Endothelial cell of umbilical vein (primary cell): ENCODE results near the gene PDCD11. TPM values are rescaled to one million over a fixed set of nuclear protein-coding genes. Genes with fewer than 3 reads are reported as not detected.

ENCODE experiments used
- BruUV-seq: library from RNA; stranded (reverse); fragments of 400-500 nt; replicated peaks from 2 replicates; lab custom pipeline; 2021; lab: Mats Ljungman, UMichigan
- CTCF ChIA-PET: fragments of 300-600, 350-600 bp; sonication (Branson Sonifier 250); formaldehyde crosslinking; loops from one replicate; lab custom pipeline; 2021; ENCODE audit warnings: antibody characterized with exemption, inconsistent platforms; lab: Charles Lee
- POLR2A ChIA-PET: fragments of 300-600, 350-600 bp; sonication (Branson Sonifier 250); formaldehyde crosslinking; loops from one replicate; lab custom pipeline; 2021; ENCODE audit warnings: antibody characterized with exemption, inconsistent platforms; lab: Charles Lee
- DNase-seq: peaks from one replicate; pipeline ENCODE4 v3.0.0-alpha.2; 2011; ENCODE audit warnings: low read depth, low spot score
- FAIRE-seq: peaks from 2 replicates; lab custom pipeline; 2011; peaks lifted over from hg19 to GRCh38; lab: Jason Lieb, UNC
- H2AFZ ChIP-seq: 2 replicates; pipeline ENCODE4 v1.6.0; 2012; ENCODE audit warnings: low read depth, low read length, control low read depth, inconsistent platforms
- H3K27ac ChIP-seq: 2 replicates; pipeline ENCODE4 v1.5.1; 2011; ENCODE audit warnings: low read depth, mild to moderate bottlenecking, control low read depth, low read length, moderate library complexity; ENCODE audit not compliant: insufficient read depth
- H3K27me3 ChIP-seq, 2 experiments: 2 replicates each; pipeline versions ENCODE4 v1.6.0 to v1.6.1; 2011; ENCODE audit warnings: low read length in 2 of 2, mixed read lengths in 1 of 2; ENCODE audit not compliant: control insufficient read depth in 2 of 2, insufficient read depth in 2 of 2
- H3K36me3 ChIP-seq, 2 experiments: 2 replicates in 1 of 2; 3 replicates in 1 of 2; pipeline ENCODE4 v1.5.1; 2011; ENCODE audit warnings: low read length in 2 of 2, mild to moderate bottlenecking in 1 of 2, moderate library complexity in 1 of 2; ENCODE audit not compliant: control insufficient read depth in 2 of 2, insufficient read depth in 2 of 2; ENCODE audit errors: extremely low read depth in 1 of 2
- H3K4me1 ChIP-seq: 3 replicates; pipeline ENCODE4 v1.5.1; 2011; ENCODE audit warnings: mild to moderate bottlenecking, low read length; ENCODE audit not compliant: control insufficient read depth, insufficient read depth; ENCODE audit errors: extremely low read depth
- H3K4me2 ChIP-seq: 2 replicates; pipeline ENCODE4 v1.6.1; 2011; ENCODE audit warnings: low read length, control low read depth, mixed read lengths; ENCODE audit not compliant: insufficient read depth
- H3K4me3 ChIP-seq, 3 experiments: fragments of 200-600 bp in 1 of 3; sonication (generic), shearing (Covaris generic) in 1 of 3; replicated peaks in 1 of 3; 2 replicates each; pipeline ENCODE4 v1.5.1; 2011 to 2016; ENCODE audit warnings: control low read depth in 3 of 3, low read length in 3 of 3, mild to moderate bottlenecking in 2 of 3, inconsistent platforms in 1 of 3, low read depth in 1 of 3, moderate library complexity in 1 of 3; ENCODE audit not compliant: insufficient read depth in 1 of 3
- H3K79me2 ChIP-seq: 2 replicates; pipeline ENCODE4 v1.6.0; 2012; ENCODE audit warnings: low read length, inconsistent platforms; ENCODE audit not compliant: control insufficient read depth, insufficient read depth
- H3K9ac ChIP-seq: replicated peaks from 2 replicates; pipeline ENCODE3; 2011; ENCODE audit warnings: low read length, control low read depth; ENCODE audit not compliant: insufficient read depth; ENCODE audit errors: extremely low read depth
- H3K9me1 ChIP-seq: replicated peaks from 3 replicates; pipeline ENCODE4 v1.6.0; 2011; ENCODE audit warnings: mild to moderate bottlenecking, low read length; ENCODE audit not compliant: control insufficient read depth, insufficient read depth; ENCODE audit errors: extremely low read depth
- H3K9me3 ChIP-seq: replicated peaks from 2 replicates; pipeline ENCODE4 v1.5.1; 2012; ENCODE audit warnings: low read length, inconsistent platforms; ENCODE audit not compliant: control insufficient read depth, insufficient read depth
- H4K20me1 ChIP-seq: replicated peaks from 2 replicates; pipeline ENCODE3; 2011; ENCODE audit warnings: mild to moderate bottlenecking, low read length; ENCODE audit not compliant: control insufficient read depth, insufficient read depth; ENCODE audit errors: extremely low read depth
- CTCF ChIP-seq, 2 donors: IDR thresholded peaks; 1 replicate in 1 of 2; 2 replicates in 1 of 2; pipeline ENCODE4 v1.5.1; 2011; ENCODE audit warnings: low read length in 2 of 2, mild to moderate bottlenecking in 2 of 2, moderate library complexity in 2 of 2, control low read depth in 1 of 2, inconsistent platforms in 1 of 2, low read depth in 1 of 2; ENCODE audit not compliant: insufficient read depth in 1 of 2; ENCODE audit errors: extremely low read depth in 1 of 2
- EZH2 ChIP-seq: IDR thresholded peaks from 2 replicates; pipeline ENCODE4 v1.6.1; 2012; ENCODE audit warnings: borderline replicate concordance, low read depth, mild to moderate bottlenecking, moderate library complexity, low read length, inconsistent platforms; ENCODE audit not compliant: severe bottlenecking
- FOS ChIP-seq: IDR thresholded peaks from 2 replicates; pipeline ENCODE4 v1.6.1; 2011; ENCODE audit warnings: mild to moderate bottlenecking, low read length, moderate library complexity, borderline replicate concordance; ENCODE audit not compliant: insufficient read depth
- GATA2 ChIP-seq: IDR thresholded peaks from 2 replicates; pipeline ENCODE4 v1.7.0; 2011; ENCODE audit warnings: low read depth, mild to moderate bottlenecking, moderate library complexity, mixed read lengths, low read length; ENCODE audit not compliant: insufficient read length, insufficient read depth
- JUN ChIP-seq: IDR thresholded peaks from 2 replicates; pipeline ENCODE4 v1.6.1; 2011; ENCODE audit warnings: borderline replicate concordance, low read depth; ENCODE audit not compliant: insufficient read length, insufficient read depth
- MAX ChIP-seq: IDR thresholded peaks from 2 replicates; pipeline ENCODE4 v1.6.1; 2011; ENCODE audit not compliant: insufficient read depth, insufficient read length
- MYC ChIP-seq: IDR thresholded peaks from one replicate; pipeline ENCODE4 v1.6.1; 2011; ENCODE audit warnings: mild to moderate bottlenecking, low read depth, low read length
- POLR2A ChIP-seq: IDR thresholded peaks from 2 replicates; pipeline ENCODE4 v1.6.1; 2012; ENCODE audit warnings: low read depth, mild to moderate bottlenecking, control low read depth, low read length
- POLR2AphosphoS5 ChIP-seq: IDR thresholded peaks from 2 replicates; pipeline ENCODE4 v1.6.1; 2012; ENCODE audit warnings: low read depth, mild to moderate bottlenecking, control low read depth, low read length, moderate library complexity; ENCODE audit not compliant: insufficient read depth
- dilution Hi-C: fragments of 300-500 bp; cut with MboI; formaldehyde crosslinking; loops from one replicate; pipeline ENCODE4 v1.15.0; 2019; ENCODE audit warnings: low sequenced_read_pairs; ENCODE audit not compliant: extremely low pct_ligation_motif_present
- intact Hi-C: fragments of 100-400 bp; cut with micrococcal nuclease; formaldehyde crosslinking; loops from one replicate; pipeline ENCODE4 v1.10.0; 2022
- polyA plus RNA-seq, 4 experiments: library from polyadenylated mRNA; depleted of rRNA in 3 of 4; stranded (reverse) in 3 of 4; unstranded in 1 of 4; fragments of >200 nt; gene quantifications; 2 replicates each; pipeline versions ENCODE4 v1.2.1 to v1.2.3, GENCODE V29; 2011 to 2012; ENCODE audit warnings: missing spikeins in 1 of 4
- total RNA-seq: library from RNA; stranded (reverse); gene quantifications from 2 replicates; pipeline ENCODE4 v1.2.3, GENCODE V29; 2021

The PDCD11 gene
- total and polyA plus RNA-seq, 2 donors (not counting 3 experiments of a cell fraction or from before 2014, with no cell fraction given) = 12.6 to 52.7 TPM

GRCh38 chr10:103417601-103418000, 21.2 kb downstream of the PDCD11 start:
- no TSS peak for BruUV-seq
- H3K4me1 ChIP-seq = no peaks in the 10 kb centered on the region
- TF ChIP-seq MAX (no peak), JUN (no peak), CTCF (IDR thresholded peaks at IDR 0.05; ENCODE audit: extremely low read depth in 1 of 2, insufficient read depth in 1 of 2, low read depth in 1 of 2, low read length in 2 of 2) (no peak), POLR2AphosphoS5 (no peak), GATA2 (no peak), EZH2 (no peak), MYC (no peak), FOS (no peak), POLR2A (no peak)
- intact Hi-C loops (loop anchor here (1.0 to 2.0 kb wide), 3 partner anchors 68 to 175 kb away; no protein-coding TSS in a partner anchor), dilution Hi-C loops (no loop called here)
- CTCF ChIA-PET = interaction anchor here (0.7 to 4.3 kb wide), 12 partner anchors 8 to 269 kb away, joined by 3 to 45 read pairs (median 8); partner anchors contain the start of gene NEURL1
- no peaks in the 10 kb centered on the region for H3K79me2 ChIP-seq
- no peak overlapping the region for H3K4me3 ChIP-seq
- H3K9me3 ChIP-seq = no peaks in the 10 kb centered on the region
- peaks cover 49 to 66% of the 10 kb centered on the region in 2 experiments for H3K36me3 ChIP-seq
- no peak overlapping the region for H3K4me2 ChIP-seq
- no peak overlapping the region for H2AFZ ChIP-seq
- no peak overlapping the region for H3K27ac ChIP-seq
- FAIRE-seq (no peak), DNase-seq (no peak)
- POLR2A ChIA-PET = interaction anchor here (0.5 kb wide), 1 partner anchor 64 kb away, joined by 5 read pairs; no protein-coding TSS in a partner anchor
- H4K20me1 ChIP-seq = no peaks in the 10 kb centered on the region
- H3K9me1 ChIP-seq = no peaks in the 10 kb centered on the region
- no peak overlapping the region for H3K9ac ChIP-seq
- H3K27me3 ChIP-seq = no peaks in the 10 kb centered on the region
